Fibroblast of pulmonary artery (primary cell): Measurements from ENCODE around the gene SERPINA1.

ENCODE experiments used
- DNase-seq: peaks from one replicate; pipeline ENCODE4 v3.0.0-alpha.2; 2010; ENCODE audit warnings: low read depth
- H3K4me3 ChIP-seq: replicated peaks from 2 replicates; pipeline ENCODE4 v1.5.1; 2011; ENCODE audit warnings: low read depth, mild to moderate bottlenecking, control low read depth, low read length, moderate library complexity
- CTCF ChIP-seq: IDR thresholded peaks from 2 replicates; pipeline ENCODE4 v1.5.1; 2011; ENCODE audit warnings: mild to moderate bottlenecking, control low read depth, low read length, inconsistent platforms; ENCODE audit errors: missing control alignments

The SERPINA1 gene

GRCh38 chr14:94330432-94330831, 58.0 kb downstream of the SERPINA1 start:
- TF ChIP-seq CTCF: no peak
- no peak overlapping the region for H3K4me3 ChIP-seq
- DNase-seq: no peak

- DNase-seq: no peak
- TF ChIP-seq CTCF: no peak
- no peak overlapping the region for H3K4me3 ChIP-seq
These were observed 58.5 kb downstream of the SERPINA1 start for GRCh38 chr14:94329857-94330256.

GRCh38 chr14:94328196-94328595, 60.2 kb downstream of the SERPINA1 start:
- no peak for TF ChIP-seq CTCF
- no peak overlapping the region for H3K4me3 ChIP-seq
- no peak for DNase-seq
